Measurements from ENCODE around the gene FBXO31.

The FBXO31 gene

DNA sequence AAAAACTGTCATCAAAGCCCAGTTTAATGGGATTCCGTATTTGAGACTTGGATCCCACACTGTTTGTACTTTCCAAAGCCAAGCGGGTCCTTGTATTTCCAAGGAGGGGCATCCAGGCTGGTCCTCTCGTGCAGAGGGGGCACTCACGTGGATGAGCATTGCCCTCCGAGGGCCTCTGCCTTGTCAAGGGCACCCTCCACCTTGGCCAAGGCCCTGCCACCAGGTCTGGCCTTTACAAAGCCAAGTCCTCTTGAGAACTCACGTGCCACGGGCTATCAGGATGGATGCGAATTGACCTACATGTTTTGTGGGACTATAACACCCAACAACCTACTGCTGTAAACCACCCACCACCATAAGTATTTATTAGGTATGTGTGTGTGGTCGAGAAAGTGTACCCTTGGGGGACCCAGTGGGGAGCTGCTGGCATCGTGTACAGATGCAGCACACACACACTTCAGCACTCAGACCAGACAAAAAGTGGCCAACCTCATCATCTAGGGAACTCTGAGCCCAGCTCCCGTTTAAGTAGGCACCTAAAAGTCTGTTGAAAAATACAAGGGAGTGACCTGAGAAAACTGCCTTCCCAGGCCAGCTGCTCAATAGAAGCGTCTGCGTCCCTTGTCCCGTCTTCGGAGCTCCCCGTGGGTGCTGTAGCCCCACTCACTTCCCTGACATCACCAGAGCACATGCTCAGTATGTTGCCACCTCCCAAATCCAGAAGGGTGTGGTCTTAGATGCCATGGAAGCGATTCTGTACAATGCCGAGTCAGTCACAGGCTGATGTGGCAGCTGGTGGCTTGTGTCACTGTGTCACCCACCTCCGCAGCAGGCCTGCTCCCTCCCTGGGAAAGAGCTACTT, 21.4 kb upstream of the FBXO31 start:
- Histone ChIP-seq H3K36me3 (peaks cover 78 to 92% (median 85%) of the 10 kb centered on the region in 3 donors), H3K27ac (no peak overlapping the region), H3K9me3 (no peaks in the 10 kb centered on the region), H3K4me3 (no peak overlapping the region), H3K4me1 (no peaks in the 10 kb centered on the region), H3K27me3 (no peaks in the 10 kb centered on the region)
- peak in 1 of 2 donors; percentile 58 for DNase-seq
- intact Hi-C loops (cut with DNase I; ENCODE audit: low total_unique reads): no loop called here
- TF ChIP-seq, protein P1, sequence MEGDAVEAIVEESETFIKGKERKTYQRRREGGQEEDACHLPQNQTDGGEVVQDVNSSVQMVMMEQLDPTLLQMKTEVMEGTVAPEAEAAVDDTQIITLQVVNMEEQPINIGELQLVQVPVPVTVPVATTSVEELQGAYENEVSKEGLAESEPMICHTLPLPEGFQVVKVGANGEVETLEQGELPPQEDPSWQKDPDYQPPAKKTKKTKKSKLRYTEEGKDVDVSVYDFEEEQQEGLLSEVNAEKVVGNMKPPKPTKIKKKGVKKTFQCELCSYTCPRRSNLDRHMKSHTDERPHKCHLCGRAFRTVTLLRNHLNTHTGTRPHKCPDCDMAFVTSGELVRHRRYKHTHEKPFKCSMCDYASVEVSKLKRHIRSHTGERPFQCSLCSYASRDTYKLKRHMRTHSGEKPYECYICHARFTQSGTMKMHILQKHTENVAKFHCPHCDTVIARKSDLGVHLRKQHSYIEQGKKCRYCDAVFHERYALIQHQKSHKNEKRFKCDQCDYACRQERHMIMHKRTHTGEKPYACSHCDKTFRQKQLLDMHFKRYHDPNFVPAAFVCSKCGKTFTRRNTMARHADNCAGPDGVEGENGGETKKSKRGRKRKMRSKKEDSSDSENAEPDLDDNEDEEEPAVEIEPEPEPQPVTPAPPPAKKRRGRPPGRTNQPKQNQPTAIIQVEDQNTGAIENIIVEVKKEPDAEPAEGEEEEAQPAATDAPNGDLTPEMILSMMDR (IDR thresholded peaks at IDR 0.05): no peak

DNA sequence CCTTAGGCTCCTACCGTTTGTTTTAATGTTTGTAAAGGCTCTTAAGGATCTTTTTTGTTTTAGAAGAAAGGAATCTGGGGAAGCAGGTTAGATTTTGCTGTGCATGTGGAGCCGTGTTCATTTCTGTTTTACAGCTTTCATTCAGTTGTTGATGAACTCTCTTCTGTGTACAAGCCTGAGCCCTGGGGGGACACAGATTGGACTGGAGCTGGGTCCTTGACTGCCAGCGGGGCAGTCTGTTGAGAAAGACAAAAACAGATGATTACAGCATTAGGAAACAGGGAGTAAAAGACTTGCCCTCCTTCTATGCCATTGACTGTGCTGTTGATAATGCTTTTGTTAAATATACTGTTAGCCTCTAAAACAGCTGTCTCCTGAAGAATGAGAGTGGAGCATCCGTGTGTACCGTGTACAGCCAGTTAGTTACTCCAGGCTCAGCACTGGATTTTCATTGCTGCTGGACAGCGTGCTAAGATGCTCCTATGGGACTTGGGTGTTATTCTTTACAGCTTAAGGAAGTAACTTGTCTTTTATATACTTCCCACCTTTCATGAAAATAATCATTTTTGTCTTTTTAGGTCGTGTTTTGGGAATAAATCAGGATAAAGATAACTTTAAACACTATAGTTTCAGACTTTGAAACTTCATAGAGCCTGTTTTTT, 11.7 kb upstream of the FBXO31 start:
- TF ChIP-seq, protein P1 (IDR thresholded peaks at IDR 0.05): no peak
- intact Hi-C loops (cut with DNase I; ENCODE audit: low total_unique reads): loop anchor here (10.0 kb wide), 1 partner anchor 159 kb away; no protein-coding TSS in a partner anchor
- Histone ChIP-seq H3K27ac (no peak overlapping the region), H3K27me3 (no peaks in the 10 kb centered on the region), H3K4me1 (peaks cover 0 to 50% (median 21%) of the 10 kb centered on the region in 4 donors), H3K36me3 (peaks cover 16 to 19% (median 19%) of the 10 kb centered on the region in 3 donors), H3K4me3 (no peak overlapping the region), H3K9me3 (no peaks in the 10 kb centered on the region)
- DNase-seq: no peak

DNA sequence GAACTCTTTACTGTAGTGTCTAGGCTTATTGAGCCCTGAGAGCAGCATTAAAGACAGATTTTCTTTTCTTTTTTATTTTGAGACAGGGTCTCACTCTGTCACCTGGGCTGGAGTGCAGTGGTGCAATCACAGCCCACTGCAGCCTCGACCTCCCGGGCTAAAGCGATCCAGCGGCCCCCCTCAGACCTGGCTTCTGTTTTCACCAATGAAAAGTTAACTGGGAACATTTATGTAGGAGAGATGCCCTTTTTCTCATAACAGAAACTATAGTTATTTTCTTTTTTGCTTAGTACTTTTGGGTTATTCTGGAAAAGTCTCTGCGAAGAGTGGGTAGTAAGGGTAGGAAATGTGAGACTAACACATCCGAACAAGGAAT, 10.1 kb upstream of the FBXO31 start:
- Histone ChIP-seq H3K27me3 (no peaks in the 10 kb centered on the region), H3K36me3 (peaks cover 2 to 4% (median 3%) of the 10 kb centered on the region in 3 donors), H3K4me3 (peak overlapping the region; percentile 68 to 84), H3K9me3 (no peaks in the 10 kb centered on the region), H3K27ac (peak overlapping the region; percentile 94 to 99), H3K4me1 (peaks cover 0 to 54% (median 21%) of the 10 kb centered on the region in 4 donors)
- intact Hi-C loops (cut with DNase I; ENCODE audit: low total_unique reads): loop anchor here (2.0 to 10.0 kb wide), 2 partner anchors 99 to 161 kb away; partner anchors contain the start of gene ZCCHC14
- DNase-seq: no peak
- TF ChIP-seq, protein P1 (IDR thresholded peaks at IDR 0.05): no peak

DNA sequence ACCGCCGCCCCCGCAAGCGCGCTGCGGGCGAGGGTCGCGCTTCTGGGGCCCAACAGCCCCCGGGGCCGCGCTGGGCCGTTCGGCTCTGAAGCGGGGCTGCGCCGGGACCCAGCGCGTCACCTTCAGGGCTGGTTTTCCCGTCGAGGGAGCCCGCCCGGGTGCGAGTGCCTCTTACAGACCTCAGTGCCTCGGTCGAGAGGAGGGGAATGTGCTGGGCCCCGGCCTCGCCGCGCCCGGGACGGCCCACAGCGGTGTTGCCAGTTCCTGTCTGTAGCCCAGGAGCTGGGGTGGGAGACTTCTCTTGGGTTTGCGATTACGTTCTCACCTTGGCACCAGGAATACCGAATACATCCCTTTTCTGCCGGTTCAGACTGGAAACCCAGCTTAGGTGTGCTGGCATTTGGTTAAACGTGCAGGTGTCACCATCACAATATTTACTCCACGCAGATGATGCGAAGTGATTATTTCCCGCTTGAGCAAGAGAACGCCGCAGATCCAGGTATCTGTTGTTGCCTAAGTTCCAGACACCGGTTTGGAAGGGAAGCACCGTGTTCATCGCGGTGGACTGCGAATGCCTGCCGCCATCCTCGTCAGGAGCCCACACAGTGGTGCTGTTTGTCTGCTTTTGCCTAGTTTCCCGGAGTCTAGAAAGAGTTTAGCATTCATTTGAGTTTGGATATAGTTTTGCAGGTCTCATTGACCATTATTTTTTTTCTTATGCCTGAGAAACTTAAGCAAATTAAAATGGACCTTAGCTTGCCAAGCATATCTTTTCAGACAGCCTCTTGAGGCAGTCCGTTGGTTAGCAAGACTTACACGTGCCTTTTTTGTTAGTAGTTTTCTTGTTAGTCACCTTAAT, 9.5 kb upstream of the FBXO31 start:
- no peaks in the 10 kb centered on the region for H3K27me3 ChIP-seq
- peak; percentile 51 to 81 for DNase-seq
- H3K4me3 ChIP-seq: peak overlapping the region; percentile 68 to 84
- no peaks in the 10 kb centered on the region for H3K36me3 ChIP-seq
- H3K4me1 ChIP-seq: peaks cover 0 to 55% (median 21%) of the 10 kb centered on the region in 4 donors
- intact Hi-C loops (cut with DNase I; ENCODE audit: low total_unique reads): loop anchor here (2.0 to 10.0 kb wide), 2 partner anchors 100 to 162 kb away; partner anchors contain the start of gene ZCCHC14
- no peaks in the 10 kb centered on the region for H3K9me3 ChIP-seq
- TF ChIP-seq, protein P1 (IDR thresholded peaks at IDR 0.05): peak; percentile 28 to 36
- H3K27ac ChIP-seq: peak overlapping the region; percentile 94 to 99
